PC-9 (cell line): ENCODE data around the gene CCDC68. TPM values are rescaled to one million over a fixed set of nuclear protein-coding genes. Genes with fewer than 3 reads are reported as not detected.

Source experiments
- BruUV-seq: library from RNA; stranded (reverse); fragments of 400-500 nt; replicated peaks from 2 replicates; lab custom pipeline; 2021; lab: Mats Ljungman, UMichigan
- CTCF ChIA-PET: fragments of 300-600 bp; sonication (Branson Sonifier 250); formaldehyde crosslinking; loops from one replicate; lab custom pipeline; 2022; ENCODE audit warnings: antibody characterized with exemption; lab: Charles Lee
- POLR2A ChIA-PET: fragments of 300-600 bp; sonication (Branson Sonifier 250); formaldehyde crosslinking; loops from one replicate; lab custom pipeline; 2022; ENCODE audit warnings: antibody characterized with exemption; ENCODE audit not compliant: unreplicated experiment; lab: Charles Lee
- DNase-seq, 2 experiments: peaks; one replicate each; pipeline versions ENCODE4 v3.0.0 to v3.0.0-alpha.2; 2015 to 2022; ENCODE audit warnings: mixed read lengths in 1 of 2
- H2AFZ ChIP-seq: fragments of 200-600 bp; sonication (generic); 2 replicates; pipeline ENCODE4 v1.8.1; 2017; ENCODE audit warnings: antibody characterized with exemption
- H3F3A ChIP-seq: fragments of 200-600 bp; sonication (generic); 2 replicates; pipeline ENCODE4 v1.8.1; 2017; ENCODE audit warnings: antibody characterized with exemption, mild to moderate bottlenecking, low read depth; ENCODE audit not compliant: insufficient read depth
- H3K27ac ChIP-seq: fragments of 200-600 bp; sonication (generic); 2 replicates; pipeline ENCODE4 v1.6.1; 2016; ENCODE audit warnings: mixed run types
- H3K27me3 ChIP-seq: fragments of 200-600 bp; sonication (generic); 2 replicates; pipeline ENCODE4 v1.6.1; 2016; ENCODE audit warnings: low read depth, mixed run types; ENCODE audit not compliant: insufficient read depth
- H3K36me3 ChIP-seq: fragments of 200-600 bp; sonication (generic); 2 replicates; pipeline ENCODE4 v1.6.1; 2016; ENCODE audit warnings: low read depth, mixed run types
- H3K4me1 ChIP-seq: fragments of 200-600 bp; sonication (generic); replicated peaks from 2 replicates; pipeline ENCODE4 v1.6.1; 2016; ENCODE audit warnings: mixed run types; ENCODE audit not compliant: insufficient read depth
- H3K4me2 ChIP-seq: fragments of 200-600 bp; sonication (generic); 2 replicates; pipeline ENCODE4 v1.6.1; 2017; ENCODE audit warnings: mixed run types
- H3K4me3 ChIP-seq: fragments of 200-600 bp; sonication (generic); 2 replicates; pipeline ENCODE4 v1.6.1; 2016; ENCODE audit warnings: mixed run types
- H3K79me2 ChIP-seq: fragments of 200-600 bp; sonication (generic); 2 replicates; pipeline ENCODE4 v1.6.1; 2017; ENCODE audit warnings: low read depth, mixed run types
- H3K9me2 ChIP-seq: fragments of 200-600 bp; sonication (generic); 2 replicates; pipeline ENCODE4 v1.8.1; 2017; ENCODE audit warnings: mild to moderate bottlenecking; ENCODE audit not compliant: insufficient read depth
- H3K9me3 ChIP-seq: fragments of 200-600 bp; sonication (generic); 2 replicates; pipeline ENCODE4 v1.8.1; 2016; ENCODE audit warnings: low read depth; ENCODE audit not compliant: insufficient read depth
- H4K20me1 ChIP-seq: fragments of 200-600 bp; sonication (generic); 2 replicates; pipeline ENCODE4 v1.8.1; 2017; ENCODE audit not compliant: insufficient read depth
- CTCF ChIP-seq: fragments of 200-600 bp; sonication (generic); conservative IDR thresholded peaks from 2 replicates; pipeline ENCODE4 v1.6.1; 2017; ENCODE audit warnings: mixed run types, antibody characterized with exemption, mild to moderate bottlenecking, moderate library complexity
- EZH2 ChIP-seq: fragments of 200-600 bp; sonication (generic); IDR thresholded peaks from 2 replicates; pipeline ENCODE4 v1.8.0; 2017; ENCODE audit warnings: antibody characterized with exemption, low read depth
- intact Hi-C: fragments of 100-400 bp; cut with micrococcal nuclease; formaldehyde crosslinking; loops from one replicate; pipeline ENCODE4 v1.10.0; 2022; ENCODE audit not compliant: unreplicated experiment
- total RNA-seq: library from RNA; stranded (reverse); gene quantifications from 2 replicates; pipeline ENCODE4 v1.2.3, GENCODE V29; 2021

CCDC68 gene
- total RNA-seq, 1 experiment from 2014 or later: 2.9 TPM

- no peaks in the 10 kb centered on the region; the same call in 1 of the 2 replicates for H3K9me3 ChIP-seq
- CTCF ChIA-PET: no interaction called here
- H3K4me2 ChIP-seq: no peak overlapping the region
- no peak overlapping the region for H3K4me3 ChIP-seq
- DNase-seq: no peak
- POLR2A ChIA-PET: no interaction called here
- H4K20me1 ChIP-seq: no peaks in the 10 kb centered on the region
- BruUV-seq: no TSS peak
- H3F3A ChIP-seq: peaks cover 4% of the 10 kb centered on the region; the same call in 1 of the 2 replicates
- no peaks in the 10 kb centered on the region for H3K9me2 ChIP-seq
- H3K27ac ChIP-seq: no peak overlapping the region
- intact Hi-C loops: no loop called here
- TF ChIP-seq EZH2: no peak
- no peak for TF ChIP-seq CTCF
- H3K4me1 ChIP-seq: peaks cover 18% of the 10 kb centered on the region
- H3K79me2 ChIP-seq: peaks cover 9% of the 10 kb centered on the region; the same call in 1 of the 2 replicates
- no peaks in the 10 kb centered on the region for H3K27me3 ChIP-seq
- no peak overlapping the region for H2AFZ ChIP-seq
- H3K36me3 ChIP-seq: no peaks in the 10 kb centered on the region
Measured at GRCh38 chr18:54961016-54961423, 1.8 kb upstream of the CCDC68 start.

GRCh38 chr18:54960197-54960596 lies 936 bp upstream of the CCDC68 start:
- no peaks in the 10 kb centered on the region for H3K36me3 ChIP-seq
- H3K4me1 ChIP-seq: peaks cover 18% of the 10 kb centered on the region
- H3K27me3 ChIP-seq: no peaks in the 10 kb centered on the region
- H3K27ac ChIP-seq: no peak overlapping the region
- H3F3A ChIP-seq: peaks cover 4% of the 10 kb centered on the region; the same call in 1 of the 2 replicates
- TF ChIP-seq CTCF (no peak), EZH2 (no peak)
- H3K4me3 ChIP-seq: peak overlapping the region; percentile 77; the same call in 1 of the 2 replicates
- no peak for DNase-seq
- H2AFZ ChIP-seq: no peak overlapping the region
- intact Hi-C loops: no loop called here
- BruUV-seq: no TSS peak
- H3K4me2 ChIP-seq: peak overlapping the region; percentile 89
- H3K79me2 ChIP-seq: peaks cover 9% of the 10 kb centered on the region; the same call in 1 of the 2 replicates
- ChIA-PET CTCF (no interaction called here), POLR2A (no interaction called here)
- no peaks in the 10 kb centered on the region for H3K9me2 ChIP-seq
- no peaks in the 10 kb centered on the region for H4K20me1 ChIP-seq
- no peaks in the 10 kb centered on the region for H3K9me3 ChIP-seq

- H4K20me1 ChIP-seq: no peaks in the 10 kb centered on the region
- H3K9me2 ChIP-seq: no peaks in the 10 kb centered on the region
- peak overlapping the region; percentile 89 for H3K4me2 ChIP-seq
- peak overlapping the region; percentile 77; the same call in 1 of the 2 replicates for H3K4me3 ChIP-seq
- H3F3A ChIP-seq: peaks cover 4% of the 10 kb centered on the region; the same call in 1 of the 2 replicates
- peaks cover 9% of the 10 kb centered on the region; the same call in 1 of the 2 replicates for H3K79me2 ChIP-seq
- ChIA-PET POLR2A (interaction anchor here (0.6 kb wide), 1 partner anchor 287 kb away, joined by 3 read pairs; no protein-coding TSS in a partner anchor), CTCF (no interaction called here)
- peak overlapping the region; percentile 92; the same call in 1 of the 2 replicates for H2AFZ ChIP-seq
- TF ChIP-seq CTCF (no peak), EZH2 (no peak)
- intact Hi-C loops: loop anchor here (5.0 kb wide), 1 partner anchor 181 kb away; no protein-coding TSS in a partner anchor
- no peaks in the 10 kb centered on the region for H3K9me3 ChIP-seq
- peaks cover 18% of the 10 kb centered on the region for H3K4me1 ChIP-seq
- H3K27me3 ChIP-seq: no peaks in the 10 kb centered on the region
- DNase-seq: peak in 1 of 2 experiments; percentile 38
- H3K27ac ChIP-seq: no peak overlapping the region
- no peaks in the 10 kb centered on the region for H3K36me3 ChIP-seq
- BruUV-seq: no TSS peak
Measured at GRCh38 chr18:54957996-54958395, 1.3 kb downstream of the CCDC68 start.
